HG03565 (cell line): Measurements from ENCODE around the gene LPCAT3.

Source experiments
- ATAC-seq: cut with Tn5 transposase; IDR thresholded peaks from one replicate; pipeline ENCODE4 v1.9.1; 2021; ENCODE audit warnings: mild to moderate bottlenecking, moderate library complexity; ENCODE audit not compliant: unreplicated experiment

The LPCAT3 gene

DNA sequence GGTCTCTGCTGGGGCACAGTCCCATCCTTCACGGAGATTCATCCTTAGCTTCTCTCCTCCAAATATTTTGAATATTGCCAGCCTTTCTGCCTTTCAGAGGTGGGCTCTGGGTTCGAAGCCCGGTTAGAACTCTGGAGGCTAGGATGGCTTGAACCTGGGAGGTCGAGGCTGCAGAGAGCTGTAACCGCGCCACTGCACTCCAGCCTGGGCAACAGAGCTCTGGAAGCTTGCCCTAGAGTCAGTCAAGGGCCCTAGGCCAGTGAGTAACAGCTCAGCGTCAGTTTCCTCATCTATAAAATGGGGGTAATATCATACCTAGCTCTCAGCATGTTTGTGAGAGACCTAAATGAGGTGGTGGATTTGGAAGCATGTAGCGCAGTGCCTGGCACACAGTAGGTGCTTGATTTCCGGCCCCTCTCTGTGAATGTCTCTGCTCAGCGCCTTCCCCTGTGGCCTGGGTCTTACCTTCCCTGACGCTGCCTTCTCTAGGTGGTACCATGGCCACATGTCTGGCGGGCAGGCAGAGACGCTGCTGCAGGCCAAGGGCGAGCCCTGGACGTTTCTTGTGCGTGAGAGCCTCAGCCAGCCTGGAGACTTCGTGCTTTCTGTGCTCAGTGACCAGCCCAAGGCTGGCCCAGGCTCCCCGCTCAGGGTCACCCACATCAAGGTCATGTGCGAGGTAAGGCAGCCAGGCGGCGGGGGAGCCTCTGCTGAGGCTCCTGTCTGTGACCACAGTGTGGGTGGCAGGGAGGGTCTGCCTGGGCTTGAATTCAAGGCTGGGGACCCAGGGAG, 63.8 kb downstream of the LPCAT3 start:
- no peak for ATAC-seq

DNA sequence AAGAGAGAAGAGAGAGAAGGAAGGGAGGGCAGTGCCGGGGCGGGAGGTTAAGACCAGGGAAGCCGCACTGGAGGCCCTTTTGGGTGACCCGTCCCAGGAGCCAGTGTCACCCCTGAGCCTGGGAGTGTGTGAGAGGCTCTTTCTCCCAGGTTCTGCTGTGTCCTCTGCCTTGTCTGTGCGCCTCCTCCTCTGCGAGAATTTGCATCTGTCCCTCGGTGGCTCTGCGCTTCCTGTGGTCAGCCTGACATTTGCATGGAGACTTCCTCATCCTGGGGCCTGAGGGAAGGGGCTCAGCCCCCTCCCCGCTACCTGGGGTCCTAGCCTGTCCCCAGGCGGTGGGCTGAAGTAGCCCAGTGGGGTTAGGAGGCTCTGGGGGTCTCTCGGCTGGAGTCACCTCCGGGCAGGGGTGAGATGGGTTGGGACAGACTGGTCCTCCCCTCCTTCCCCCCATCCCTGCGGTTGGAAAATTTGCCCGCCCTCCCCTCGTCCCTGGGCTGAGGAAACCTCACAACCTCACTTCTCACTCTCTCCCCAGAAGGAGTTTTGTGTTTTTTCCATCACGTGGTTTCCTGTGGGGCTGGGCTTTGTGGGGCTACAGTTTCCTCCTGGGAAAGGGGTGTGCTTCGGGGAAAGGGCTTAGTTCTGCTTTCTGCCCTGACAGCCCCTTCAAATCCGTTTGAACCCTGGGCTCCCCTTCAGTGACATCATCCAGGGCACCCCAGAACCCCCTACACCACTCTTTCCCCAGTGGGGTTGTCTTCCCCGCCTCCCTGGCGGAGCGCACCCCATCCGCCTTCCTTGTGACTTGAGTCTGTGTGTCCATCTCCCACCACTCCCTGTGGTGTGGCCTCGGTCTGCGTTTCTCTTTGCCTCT, 64.6 kb downstream of the LPCAT3 start:
- peak; percentile 41 for ATAC-seq

- no peak for ATAC-seq
Measured at GRCh38 chr12:6952863-6953441, 65.3 kb downstream of the LPCAT3 start.

- no peak for ATAC-seq
Measured at GRCh38 chr12:6952121-6952862, 66.0 kb downstream of the LPCAT3 start.

GRCh38 chr12:6951551-6952120, 66.6 kb downstream of the LPCAT3 start:
- no peak for ATAC-seq

- ATAC-seq = no peak
Measured at GRCh38 chr12:6950811-6951540, 67.3 kb downstream of the LPCAT3 start, which contains the start of gene PTPN6. Gene PTPN6 (plus strand): TSS chr12:6951356. CDS start chr12:6951513, 157 bp downstream.

DNA sequence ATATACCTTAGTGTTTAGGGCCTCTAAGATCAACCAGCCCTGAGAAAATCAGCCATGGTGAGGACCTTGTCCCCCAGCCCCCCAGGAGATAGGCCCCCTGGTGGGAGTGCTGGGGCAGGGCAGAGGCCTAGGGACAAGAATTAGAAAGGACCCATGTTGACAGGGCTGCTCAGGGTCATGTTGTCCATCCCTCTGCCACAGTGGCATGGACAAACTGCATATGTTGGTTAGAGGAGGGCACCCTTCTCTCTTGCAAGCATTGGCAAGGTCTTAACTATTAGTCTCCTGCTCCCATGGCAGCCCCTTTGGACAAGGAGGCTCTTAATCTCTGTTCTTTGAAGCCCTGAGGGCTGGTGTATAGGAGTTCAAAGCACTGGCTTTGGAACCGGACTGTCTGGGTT, 67.9 kb downstream of the LPCAT3 start:
- no peak for ATAC-seq

- no peak for ATAC-seq
Measured at GRCh38 chr12:6948873-6949594, 69.2 kb downstream of the LPCAT3 start.

- no peak for ATAC-seq
Measured at GRCh38 chr12:6947615-6948014, 70.7 kb downstream of the LPCAT3 start.

GRCh38 chr12:6946920-6947374, 71.3 kb downstream of the LPCAT3 start:
- ATAC-seq = no peak

DNA sequence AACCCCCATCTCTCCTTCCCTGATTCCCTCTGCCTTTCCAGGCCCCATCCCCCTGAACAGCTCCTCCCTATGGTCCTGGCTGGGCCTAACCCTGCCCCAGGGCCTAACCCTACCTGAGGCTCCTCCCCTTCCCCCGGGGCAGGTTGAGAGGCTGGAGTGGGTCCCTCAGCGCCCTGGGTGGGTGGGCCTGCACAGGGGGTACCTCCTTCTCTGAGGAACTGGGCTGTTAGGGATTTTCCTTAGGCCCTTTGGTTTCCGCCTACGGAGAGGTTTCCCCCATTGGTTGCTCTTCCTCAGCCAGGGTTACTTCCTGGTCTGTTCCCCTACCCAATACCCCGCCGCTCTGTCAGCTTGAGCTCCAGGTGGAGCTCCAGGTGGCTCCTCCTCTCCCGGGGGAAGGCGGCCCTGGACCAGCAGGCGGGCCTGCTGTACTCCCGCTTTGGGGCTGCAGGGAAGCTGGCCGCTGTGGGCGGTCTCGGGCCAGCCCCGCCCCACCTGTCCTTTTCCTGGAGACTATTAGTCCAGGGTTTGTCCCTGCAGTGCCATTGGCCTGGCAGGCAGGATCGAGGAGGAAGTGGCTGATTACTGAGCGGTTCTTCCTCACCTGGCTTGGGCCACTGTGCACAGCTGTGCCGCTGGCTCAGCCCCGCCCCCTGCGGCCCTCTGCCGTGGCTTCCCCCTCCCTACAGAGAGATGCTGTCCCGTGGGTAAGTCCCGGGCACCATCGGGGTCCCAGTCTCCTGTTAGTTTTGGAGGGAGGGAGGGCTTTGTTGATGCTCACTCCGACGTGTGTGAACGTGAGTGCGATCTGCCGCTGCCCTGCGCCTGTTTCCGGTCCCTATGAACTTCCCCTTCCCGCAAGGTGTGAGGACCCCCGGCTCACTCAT, 72.0 kb downstream of the LPCAT3 start:
- no peak for ATAC-seq

GRCh38 chr12:6945613-6946012, 72.7 kb downstream of the LPCAT3 start:
- ATAC-seq = no peak

GRCh38 chr12:6944381-6945186, 73.7 kb downstream of the LPCAT3 start:
- peak; percentile 43 for ATAC-seq

GRCh38 chr12:6943722-6944380, 74.4 kb downstream of the LPCAT3 start, which contains the start of the genes C12orf57 and RNU7-1:
Gene C12orf57 (plus strand): TSS chr12:6944022. CDS start chr12:6944122, 100 bp downstream.
Gene RNU7-1 (plus strand): TSS chr12:6943816.
- ATAC-seq = peak; percentile 25

DNA sequence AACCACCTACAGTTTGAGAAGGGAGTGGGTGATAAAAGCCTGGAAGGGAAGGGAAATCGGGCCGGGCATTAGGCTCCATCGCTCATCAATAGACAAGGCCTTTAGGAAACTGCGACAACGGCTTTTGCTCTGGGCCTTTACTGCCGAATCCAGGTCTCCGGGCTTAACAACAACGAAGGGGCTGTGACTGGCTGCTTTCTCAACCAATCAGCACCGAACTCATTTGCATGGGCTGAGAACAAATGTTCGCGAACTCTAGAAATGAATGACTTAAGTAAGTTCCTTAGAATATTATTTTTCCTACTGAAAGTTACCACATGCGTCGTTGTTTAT, 74.9 kb downstream of the LPCAT3 start:
- ATAC-seq = peak; percentile 24

- ATAC-seq = no peak
Measured at GRCh38 chr12:6942331-6942665, 76.0 kb downstream of the LPCAT3 start.

GRCh38 chr12:6941782-6942181, 76.5 kb downstream of the LPCAT3 start:
- ATAC-seq = no peak
